Endothelial cell of umbilical vein (primary cell): ENCODE results near the gene ALAS2. TPM values are rescaled to one million over a fixed set of nuclear protein-coding genes. Genes with fewer than 3 reads are reported as not detected.
"Not testable (repeated sequence)": the region's sequence is repeated elsewhere in the genome, so short reads cannot be mapped to it uniquely, and the experiment has no call there.

Source experiments
- BruUV-seq: library from RNA; stranded (reverse); fragments of 400-500 nt; replicated peaks from 2 replicates; lab custom pipeline; 2021; lab: Mats Ljungman, UMichigan
- CTCF ChIA-PET: fragments of 300-600, 350-600 bp; sonication (Branson Sonifier 250); formaldehyde crosslinking; loops from one replicate; lab custom pipeline; 2021; ENCODE audit warnings: antibody characterized with exemption, inconsistent platforms; lab: Charles Lee
- POLR2A ChIA-PET: fragments of 300-600, 350-600 bp; sonication (Branson Sonifier 250); formaldehyde crosslinking; loops from one replicate; lab custom pipeline; 2021; ENCODE audit warnings: antibody characterized with exemption, inconsistent platforms; lab: Charles Lee
- DNase-seq: peaks from one replicate; pipeline ENCODE4 v3.0.0-alpha.2; 2011; ENCODE audit warnings: low read depth, low spot score
- FAIRE-seq: peaks from 2 replicates; lab custom pipeline; 2011; peaks lifted over from hg19 to GRCh38; lab: Jason Lieb, UNC
- H2AFZ ChIP-seq: 2 replicates; pipeline ENCODE4 v1.6.0; 2012; ENCODE audit warnings: low read depth, low read length, control low read depth, inconsistent platforms
- H3K27ac ChIP-seq: 2 replicates; pipeline ENCODE4 v1.5.1; 2011; ENCODE audit warnings: low read depth, mild to moderate bottlenecking, control low read depth, low read length, moderate library complexity; ENCODE audit not compliant: insufficient read depth
- H3K27me3 ChIP-seq, 2 experiments: 2 replicates each; pipeline versions ENCODE4 v1.6.0 to v1.6.1; 2011; ENCODE audit warnings: low read length in 2 of 2, mixed read lengths in 1 of 2; ENCODE audit not compliant: control insufficient read depth in 2 of 2, insufficient read depth in 2 of 2
- H3K36me3 ChIP-seq, 2 experiments: 2 replicates in 1 of 2; 3 replicates in 1 of 2; pipeline ENCODE4 v1.5.1; 2011; ENCODE audit warnings: low read length in 2 of 2, mild to moderate bottlenecking in 1 of 2, moderate library complexity in 1 of 2; ENCODE audit not compliant: control insufficient read depth in 2 of 2, insufficient read depth in 2 of 2; ENCODE audit errors: extremely low read depth in 1 of 2
- H3K4me1 ChIP-seq: 3 replicates; pipeline ENCODE4 v1.5.1; 2011; ENCODE audit warnings: mild to moderate bottlenecking, low read length; ENCODE audit not compliant: control insufficient read depth, insufficient read depth; ENCODE audit errors: extremely low read depth
- H3K4me2 ChIP-seq: 2 replicates; pipeline ENCODE4 v1.6.1; 2011; ENCODE audit warnings: low read length, control low read depth, mixed read lengths; ENCODE audit not compliant: insufficient read depth
- H3K4me3 ChIP-seq, 3 experiments: fragments of 200-600 bp in 1 of 3; sonication (generic), shearing (Covaris generic) in 1 of 3; replicated peaks in 1 of 3; 2 replicates each; pipeline ENCODE4 v1.5.1; 2011 to 2016; ENCODE audit warnings: control low read depth in 3 of 3, low read length in 3 of 3, mild to moderate bottlenecking in 2 of 3, inconsistent platforms in 1 of 3, low read depth in 1 of 3, moderate library complexity in 1 of 3; ENCODE audit not compliant: insufficient read depth in 1 of 3
- H3K79me2 ChIP-seq: 2 replicates; pipeline ENCODE4 v1.6.0; 2012; ENCODE audit warnings: low read length, inconsistent platforms; ENCODE audit not compliant: control insufficient read depth, insufficient read depth
- H3K9ac ChIP-seq: replicated peaks from 2 replicates; pipeline ENCODE3; 2011; ENCODE audit warnings: low read length, control low read depth; ENCODE audit not compliant: insufficient read depth; ENCODE audit errors: extremely low read depth
- H3K9me1 ChIP-seq: replicated peaks from 3 replicates; pipeline ENCODE4 v1.6.0; 2011; ENCODE audit warnings: mild to moderate bottlenecking, low read length; ENCODE audit not compliant: control insufficient read depth, insufficient read depth; ENCODE audit errors: extremely low read depth
- H3K9me3 ChIP-seq: replicated peaks from 2 replicates; pipeline ENCODE4 v1.5.1; 2012; ENCODE audit warnings: low read length, inconsistent platforms; ENCODE audit not compliant: control insufficient read depth, insufficient read depth
- H4K20me1 ChIP-seq: replicated peaks from 2 replicates; pipeline ENCODE3; 2011; ENCODE audit warnings: mild to moderate bottlenecking, low read length; ENCODE audit not compliant: control insufficient read depth, insufficient read depth; ENCODE audit errors: extremely low read depth
- CTCF ChIP-seq, 2 donors: IDR thresholded peaks; 1 replicate in 1 of 2; 2 replicates in 1 of 2; pipeline ENCODE4 v1.5.1; 2011; ENCODE audit warnings: low read length in 2 of 2, mild to moderate bottlenecking in 2 of 2, moderate library complexity in 2 of 2, control low read depth in 1 of 2, inconsistent platforms in 1 of 2, low read depth in 1 of 2; ENCODE audit not compliant: insufficient read depth in 1 of 2; ENCODE audit errors: extremely low read depth in 1 of 2
- MYC ChIP-seq: IDR thresholded peaks from one replicate; pipeline ENCODE4 v1.6.1; 2011; ENCODE audit warnings: mild to moderate bottlenecking, low read depth, low read length
- dilution Hi-C: fragments of 300-500 bp; cut with MboI; formaldehyde crosslinking; loops from one replicate; pipeline ENCODE4 v1.15.0; 2019; ENCODE audit warnings: low sequenced_read_pairs; ENCODE audit not compliant: extremely low pct_ligation_motif_present
- intact Hi-C: fragments of 100-400 bp; cut with micrococcal nuclease; formaldehyde crosslinking; loops from one replicate; pipeline ENCODE4 v1.10.0; 2022
- polyA plus RNA-seq, 4 experiments: library from polyadenylated mRNA; depleted of rRNA in 3 of 4; stranded (reverse) in 3 of 4; unstranded in 1 of 4; fragments of >200 nt; gene quantifications; 2 replicates each; pipeline versions ENCODE4 v1.2.1 to v1.2.3, GENCODE V29; 2011 to 2012; ENCODE audit warnings: missing spikeins in 1 of 4
- total RNA-seq: library from RNA; stranded (reverse); gene quantifications from 2 replicates; pipeline ENCODE4 v1.2.3, GENCODE V29; 2021

ALAS2 gene
- total and polyA plus RNA-seq, 2 donors (not counting 3 experiments of a cell fraction or from before 2014, with no cell fraction given), result not detected

- CTCF ChIA-PET, H3K36me3 ChIP-seq, FAIRE-seq, H3K9me3 ChIP-seq, H3K4me3 ChIP-seq, POLR2A ChIA-PET, H3K9ac ChIP-seq, H3K9me1 ChIP-seq, H2AFZ ChIP-seq, H3K4me1 ChIP-seq, H3K27me3 ChIP-seq, H3K4me2 ChIP-seq, dilution Hi-C loops, BruUV-seq, H3K27ac ChIP-seq, H4K20me1 ChIP-seq, H3K79me2 ChIP-seq, DNase-seq, intact Hi-C loops: not testable (repeated sequence)
Observed at GRCh38 chrX:55067180-55067579, 36.4 kb upstream of the ALAS2 start.

GRCh38 chrX:55057675-55058249 is 27.0 kb upstream of the ALAS2 start:
- POLR2A ChIA-PET, result no interaction called here
- Histone ChIP-seq H3K9me1 (no peaks in the 10 kb centered on the region), H3K9me3 (no peaks in the 10 kb centered on the region), H4K20me1 (no peaks in the 10 kb centered on the region), H3K4me2 (peak overlapping the region; percentile 92), H3K9ac (peak overlapping the region; percentile 62), H3K4me3 (peak overlapping the region in 1 of 3 experiments; percentile 15), H3K79me2 (no peaks in the 10 kb centered on the region), H3K27ac (peak overlapping the region; percentile 87), H2AFZ (peak overlapping the region; percentile 34), H3K4me1 (peaks cover 4% of the 10 kb centered on the region), H3K36me3 (no peaks in the 10 kb centered on the region), H3K27me3 (no peaks in the 10 kb centered on the region)
- TF ChIP-seq MYC (no peak), CTCF (IDR thresholded peaks at IDR 0.05; ENCODE audit: extremely low read depth in 1 of 2, insufficient read depth in 1 of 2, low read depth in 1 of 2, low read length in 2 of 2) (peak; percentile 45 to 54)
- dilution Hi-C loops (no loop called here), intact Hi-C loops (loop anchor here (1.0 to 5.0 kb wide), 7 partner anchors 49 to 700 kb away; partner anchors contain the start of gene WNK3)
- CTCF ChIA-PET, result interaction anchor here (0.6 to 1.3 kb wide), 8 partner anchors 13 to 1740 kb away, joined by 3 to 33 read pairs (median 4); partner anchors contain the start of gene APEX2
- DNase-seq, result peak; percentile 65
- no TSS peak for BruUV-seq
- peak; percentile 73 for FAIRE-seq
